CD4-positive, alpha-beta T cell (primary cell): ENCODE data around the gene TIMP3. TPM values are rescaled to one million over a fixed set of nuclear protein-coding genes. Genes with fewer than 3 reads are reported as not detected.

Experiments
- ATAC-seq: fragments of 200-7000 bp; cut with Tn5 transposase; one replicate; pipeline ENCODE4 v1.10.0; 2022; ENCODE audit warnings: mild to moderate bottlenecking; ENCODE audit not compliant: poor library complexity
- CTCF ChIA-PET: fragments of 350-600 bp; sonication (Branson Sonifier 250); formaldehyde crosslinking; loops from one replicate; lab custom pipeline; 2021; ENCODE audit warnings: antibody characterized with exemption, inconsistent platforms; lab: Charles Lee
- POLR2A ChIA-PET: fragments of 350-600 bp; sonication (Branson Sonifier 250); formaldehyde crosslinking; loops from one replicate; lab custom pipeline; 2021; ENCODE audit warnings: antibody characterized with exemption, inconsistent platforms; lab: Charles Lee
- DNase-seq, 14 experiments: peaks; one replicate each; pipeline ENCODE4 v3.0.0-alpha.2; 2013 to 2020; ENCODE audit warnings: mixed read lengths in 2 of 14
- H3K27ac ChIP-seq, 2 donors: one replicate each; pipeline versions ENCODE4 v1.5.1 to v1.7.0; 2013; ENCODE audit warnings: low read length in 2 of 2, low read depth in 1 of 2, mild to moderate bottlenecking in 1 of 2
- H3K27me3 ChIP-seq, 2 experiments: 1 replicate in 1 of 2; 2 replicates in 1 of 2; pipeline versions ENCODE4 v1.6.1 to v1.7.0; 2013; ENCODE audit warnings: low read length in 2 of 2, control low read depth in 1 of 2, mild to moderate bottlenecking in 1 of 2, moderate library complexity in 1 of 2; ENCODE audit not compliant: insufficient read depth in 2 of 2, control insufficient read depth in 1 of 2
- H3K36me3 ChIP-seq: one replicate; pipeline ENCODE4 v1.6.1; 2013; ENCODE audit warnings: low read length, control low read depth; ENCODE audit not compliant: insufficient read depth
- H3K4me1 ChIP-seq: one replicate; pipeline ENCODE4 v1.6.1; 2013; ENCODE audit warnings: low read length, control low read depth; ENCODE audit not compliant: insufficient read depth
- H3K4me3 ChIP-seq: one replicate; pipeline ENCODE4 v1.5.1; 2013; ENCODE audit warnings: mild to moderate bottlenecking, low read length, moderate library complexity
- H3K9me3 ChIP-seq, 2 experiments: 1 replicate in 1 of 2; 2 replicates in 1 of 2; pipeline versions ENCODE4 v1.6.1 to v1.7.0; 2013; ENCODE audit warnings: low read length in 2 of 2, mild to moderate bottlenecking in 2 of 2, control low read depth in 1 of 2, moderate library complexity in 1 of 2; ENCODE audit not compliant: control insufficient read depth in 1 of 2, insufficient read depth in 1 of 2
- H3K27ac Mint-ChIP-seq: one replicate; pipeline ENCODE4 v1.8.0; 2020; ENCODE audit warnings: mixed read lengths
- H3K27me3 Mint-ChIP-seq: one replicate; pipeline ENCODE4 v1.8.0; 2021; ENCODE audit warnings: mixed read lengths
- H3K36me3 Mint-ChIP-seq: one replicate; pipeline ENCODE4 v1.8.0; 2021; ENCODE audit warnings: low read depth, mixed read lengths
- H3K4me1 Mint-ChIP-seq: one replicate; pipeline ENCODE4 v1.8.0; 2021; ENCODE audit warnings: low read depth, mixed read lengths
- H3K4me3 Mint-ChIP-seq: one replicate; pipeline ENCODE4 v1.8.0; 2020; ENCODE audit warnings: mild to moderate bottlenecking, mixed read lengths
- H3K9me3 Mint-ChIP-seq: one replicate; pipeline ENCODE4 v1.8.0; 2020; ENCODE audit warnings: mixed read lengths
- CTCF ChIP-seq: fragments of 200-600 bp; IDR thresholded peaks from one replicate; pipeline ENCODE4 v1.8.0; 2022; ENCODE audit warnings: antibody characterized with exemption, mild to moderate bottlenecking
- intact Hi-C, 2 experiments: fragments of 100-400 bp; cut with DNase I in 1 of 2; cut with micrococcal nuclease in 1 of 2; formaldehyde crosslinking; loops; one replicate each; pipeline versions ENCODE4 v1.15.1 to v1.9.0; 2023 to 2025; cut with DNase I, micrococcal nuclease
- total RNA-seq, 174 experiments: library from RNA in 2 of 174; stranded (reverse) in 2 of 174; gene quantifications; one replicate each; pipeline ENCODE4 v1.2.3 and lab custom pipeline; 2021 to 2026

The TIMP3 gene
- total RNA-seq, 2 experiments from 2014 or later: 0.06 TPM; not detected in 1

GRCh38 chr22:32850157-32850556 is 48.7 kb downstream of the TIMP3 start:
- ATAC-seq (no peak), DNase-seq (no peak)
- Mint-ChIP-seq H3K27me3 (peaks cover 6% of the 10 kb centered on the region), H3K4me1 (no peaks in the 10 kb centered on the region), H3K9me3 (no peaks in the 10 kb centered on the region), H3K4me3 (no peak overlapping the region), H3K36me3 (no peaks in the 10 kb centered on the region), H3K27ac (no peak overlapping the region)
- ChIA-PET CTCF (no interaction called here), POLR2A (no interaction called here)
- intact Hi-C loops: no loop called here
- Histone ChIP-seq H3K27me3 (no peaks in the 10 kb centered on the region), H3K4me3 (no peak overlapping the region), H3K27ac (no peak overlapping the region), H3K4me1 (no peaks in the 10 kb centered on the region), H3K36me3 (no peaks in the 10 kb centered on the region), H3K9me3 (no peaks in the 10 kb centered on the region)
- TF ChIP-seq CTCF: no peak

GRCh38 chr22:32850591-32851517 is 49.3 kb downstream of the TIMP3 start:
- no peak for ATAC-seq
- intact Hi-C loops: no loop called here
- Mint-ChIP-seq H3K4me1 (no peaks in the 10 kb centered on the region), H3K36me3 (no peaks in the 10 kb centered on the region), H3K4me3 (no peak overlapping the region), H3K9me3 (no peaks in the 10 kb centered on the region), H3K27ac (no peak overlapping the region), H3K27me3 (peaks cover 8% of the 10 kb centered on the region)
- Histone ChIP-seq H3K36me3 (no peaks in the 10 kb centered on the region), H3K27ac (no peak overlapping the region), H3K9me3 (no peaks in the 10 kb centered on the region), H3K27me3 (peaks cover 0 to 4% of the 10 kb centered on the region in 2 experiments), H3K4me3 (no peak overlapping the region), H3K4me1 (no peaks in the 10 kb centered on the region)
- CTCF ChIA-PET: no interaction called here
- TF ChIP-seq CTCF: no peak
- POLR2A ChIA-PET: no interaction called here
- DNase-seq: no peak

GRCh38 chr22:32852395-32853251 is 51.1 kb downstream of the TIMP3 start:
- Histone ChIP-seq H3K9me3 (no peaks in the 10 kb centered on the region), H3K36me3 (no peaks in the 10 kb centered on the region), H3K4me1 (no peaks in the 10 kb centered on the region), H3K4me3 (no peak overlapping the region), H3K27ac (no peak overlapping the region), H3K27me3 (peaks cover 0 to 4% of the 10 kb centered on the region in 2 experiments)
- no peaks in the 10 kb centered on the region for H3K36me3 Mint-ChIP-seq
- ATAC-seq: no peak
- H3K4me3 Mint-ChIP-seq: no peak overlapping the region
- H3K9me3 Mint-ChIP-seq: no peaks in the 10 kb centered on the region
- no peaks in the 10 kb centered on the region for H3K4me1 Mint-ChIP-seq
- CTCF ChIA-PET: no interaction called here
- POLR2A ChIA-PET: no interaction called here
- H3K27ac Mint-ChIP-seq: no peak overlapping the region
- intact Hi-C loops: no loop called here
- no peak for DNase-seq
- peaks cover 12% of the 10 kb centered on the region for H3K27me3 Mint-ChIP-seq
- no peak for TF ChIP-seq CTCF
